Mucosa of descending colon (tissue), 3 donors: ENCODE measurements around the gene SCFD2. TPM values are rescaled to one million over a fixed set of nuclear protein-coding genes. Genes with fewer than 3 reads are reported as not detected.

Experiments
- ATAC-seq: fragments of 200-7000 bp; cut with Tn5 transposase; one replicate; pipeline ENCODE4 v1.9.1; 2020; ENCODE audit warnings: mild to moderate bottlenecking, moderate library complexity
- DNase-seq, 3 donors: peaks; one replicate each; pipeline ENCODE4 v3.0.0-alpha.2; 2020
- H3K36me3 ChIP-seq: fragments of 200-600 bp; one replicate; pipeline ENCODE4 v1.8.0; 2021; ENCODE audit warnings: low read depth, mild to moderate bottlenecking
- H3K4me1 ChIP-seq: fragments of 200-600 bp; one replicate; pipeline ENCODE4 v1.8.0; 2021; ENCODE audit warnings: low read depth, mild to moderate bottlenecking
- H3K4me3 ChIP-seq: fragments of 200-600 bp; one replicate; pipeline ENCODE4 v1.8.0; 2021; ENCODE audit warnings: mild to moderate bottlenecking
- H3K9me3 ChIP-seq: fragments of 200-600 bp; one replicate; pipeline ENCODE4 v1.8.0; 2021; ENCODE audit warnings: mild to moderate bottlenecking
- CTCF ChIP-seq: fragments of 200-600 bp; IDR thresholded peaks from one replicate; pipeline ENCODE4 v1.8.0; 2022; ENCODE audit warnings: antibody characterized with exemption, mild to moderate bottlenecking
- intact Hi-C, 2 donors: fragments of 100-400 bp; cut with DNase I in 1 of 2; cut with micrococcal nuclease in 1 of 2; formaldehyde crosslinking; loops; one replicate each; pipeline versions ENCODE4 v1.11.0 to v1.11.1; 2022; cut with DNase I, micrococcal nuclease
- total RNA-seq, 3 donors: library from RNA; stranded (reverse); fragmentation: NEBNext Ultra II Directional in 2 of 3; extraction: Animal tissue kit (Norgen Biotek cat#: 25700) in 2 of 3; gene quantifications; one replicate each; pipeline versions ENCODE4 v1.2.1 to v1.2.4, GENCODE V29; 2021 to 2023
- donor health status: DM: no; HTN: no; CAD: no; lungs with moderate emphysema.
- donor health status: DM: no; HTN: no; CAD: no.
- donor health status: DM: no; HTN: yes; CAD: no.

SCFD2 gene
- total RNA-seq, 3 donors from 2014 or later: 11.7 to 17.2 (median 16.0) TPM

- Histone ChIP-seq H3K4me1 (no peaks in the 10 kb centered on the region), H3K36me3 (no peaks in the 10 kb centered on the region), H3K4me3 (no peak overlapping the region), H3K9me3 (no peaks in the 10 kb centered on the region)
- ATAC-seq (no peak), DNase-seq (no peak)
- TF ChIP-seq CTCF: no peak
- intact Hi-C loops: no loop called here
Observed at GRCh38 chr4:52947401-52948056, 418.3 kb downstream of the SCFD2 start.

- Histone ChIP-seq H3K4me3 (no peak overlapping the region), H3K9me3 (no peaks in the 10 kb centered on the region), H3K36me3 (no peaks in the 10 kb centered on the region), H3K4me1 (no peaks in the 10 kb centered on the region)
- intact Hi-C loops: no loop called here
- ATAC-seq (no peak), DNase-seq (no peak)
- no peak for TF ChIP-seq CTCF
Observed at GRCh38 chr4:52946855-52947254, 419.0 kb downstream of the SCFD2 start.

GRCh38 chr4:52945982-52946381 is 419.9 kb downstream of the SCFD2 start:
- H3K36me3 ChIP-seq: no peaks in the 10 kb centered on the region
- no peaks in the 10 kb centered on the region for H3K9me3 ChIP-seq
- no peak for TF ChIP-seq CTCF
- DNase-seq (no peak), ATAC-seq (no peak)
- no peaks in the 10 kb centered on the region for H3K4me1 ChIP-seq
- intact Hi-C loops: no loop called here
- H3K4me3 ChIP-seq: no peak overlapping the region

- no peaks in the 10 kb centered on the region for H3K4me1 ChIP-seq
- no peaks in the 10 kb centered on the region for H3K9me3 ChIP-seq
- no peak for TF ChIP-seq CTCF
- intact Hi-C loops: no loop called here
- no peak for DNase-seq
- no peak overlapping the region for H3K4me3 ChIP-seq
- no peaks in the 10 kb centered on the region for H3K36me3 ChIP-seq
- no peak for ATAC-seq
Observed at GRCh38 chr4:52945326-52945898, 420.4 kb downstream of the SCFD2 start.

GRCh38 chr4:52943677-52944076 is 422.2 kb downstream of the SCFD2 start:
- no peak for DNase-seq
- no peak for TF ChIP-seq CTCF
- Histone ChIP-seq H3K9me3 (no peaks in the 10 kb centered on the region), H3K4me1 (no peaks in the 10 kb centered on the region), H3K36me3 (no peaks in the 10 kb centered on the region), H3K4me3 (no peak overlapping the region)
- intact Hi-C loops: no loop called here
- ATAC-seq: no peak
